HUES64 (cell line): Measurements from ENCODE around the gene BATF.

Experiments
- H3K27ac ChIP-seq: 2 replicates; pipeline ENCODE4 v1.7.0; 2013; ENCODE audit warnings: low read depth, low read length, inconsistent platforms
- H3K27me3 ChIP-seq: 2 replicates; pipeline ENCODE4 v1.6.1; 2013; ENCODE audit warnings: mild to moderate bottlenecking, low read length; ENCODE audit not compliant: insufficient read depth
- H3K36me3 ChIP-seq: 2 replicates; pipeline ENCODE4 v1.6.1; 2013; ENCODE audit warnings: mild to moderate bottlenecking, low read length; ENCODE audit not compliant: insufficient read depth
- H3K4me1 ChIP-seq: 2 replicates; pipeline ENCODE4 v1.6.1; 2013; ENCODE audit warnings: mild to moderate bottlenecking, low read length, moderate library complexity; ENCODE audit not compliant: insufficient read depth
- H3K4me3 ChIP-seq: 2 replicates; pipeline ENCODE4 v1.5.1; 2013; ENCODE audit warnings: mild to moderate bottlenecking, low read length, moderate library complexity
- H3K9ac ChIP-seq: 2 replicates; pipeline ENCODE4 v1.6.1; 2013; ENCODE audit warnings: mild to moderate bottlenecking, low read depth, low read length
- H3K9me3 ChIP-seq: 2 replicates; pipeline ENCODE4 v1.6.1; 2013; ENCODE audit warnings: low read depth, low read length; ENCODE audit not compliant: insufficient read depth
- WGBS: fragments of 150-250, 120-280 bp; methylation state at CpG from one replicate; pipeline ENCODE4 v1.1.7; 2013; ENCODE audit warnings: missing lambda C conversion rate; 5-methylcytosine and 5-hydroxymethylcytosine counted together

Gene BATF

DNA sequence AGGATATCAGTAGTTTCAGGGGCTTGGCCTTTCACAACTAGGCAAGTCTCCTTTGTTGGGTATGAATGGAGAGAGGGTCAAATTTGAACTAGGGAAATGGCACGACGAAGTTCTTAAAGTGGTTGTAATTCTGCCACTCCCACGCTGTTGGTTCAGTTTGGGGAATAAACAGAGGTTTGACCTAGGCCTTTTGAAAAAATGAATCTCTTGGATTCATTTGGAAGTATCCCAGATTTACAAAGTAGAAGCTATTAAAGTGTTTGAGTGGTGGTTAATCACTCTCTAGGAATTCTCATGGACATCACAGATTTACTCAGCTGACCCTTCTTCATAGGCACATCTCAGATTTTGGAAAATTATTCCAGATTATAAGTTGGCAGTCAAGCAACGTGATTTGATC lies 14.8 kb downstream of the BATF start:
- Histone ChIP-seq H3K36me3 (no peaks in the 10 kb centered on the region), H3K27ac (no peak overlapping the region), H3K4me1 (no peaks in the 10 kb centered on the region), H3K9ac (no peak overlapping the region), H3K4me3 (no peak overlapping the region), H3K9me3 (no peaks in the 10 kb centered on the region), H3K27me3 (no peaks in the 10 kb centered on the region)
- WGBS = 91% methylated on average over 4 of the region's 4 CpGs

DNA sequence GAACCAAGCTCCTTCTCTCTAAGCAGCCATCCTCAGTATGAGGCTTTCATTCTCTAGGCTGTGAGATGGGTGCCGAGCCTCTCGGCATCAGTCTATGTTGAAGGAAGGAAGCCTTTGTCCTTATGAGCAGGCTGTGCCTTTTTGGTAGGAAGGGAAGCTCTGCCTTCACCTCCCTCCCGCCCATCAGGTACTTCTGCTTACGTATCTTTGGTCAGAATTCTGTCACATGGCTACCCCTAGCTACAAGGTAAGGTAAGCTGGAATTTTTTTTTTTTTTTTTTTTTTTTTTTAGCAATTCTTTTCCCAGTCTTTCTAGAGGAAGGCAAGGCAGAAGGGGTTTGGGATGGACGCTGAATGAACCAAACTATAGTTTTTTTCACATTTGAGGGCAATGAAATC lies 16.9 kb downstream of the BATF start:
- Histone ChIP-seq H3K9me3 (no peaks in the 10 kb centered on the region), H3K9ac (no peak overlapping the region), H3K4me1 (no peaks in the 10 kb centered on the region), H3K36me3 (no peaks in the 10 kb centered on the region), H3K27ac (no peak overlapping the region), H3K27me3 (no peaks in the 10 kb centered on the region), H3K4me3 (no peak overlapping the region)
- WGBS = 95% methylated on average over 3 of the region's 5 CpGs

DNA sequence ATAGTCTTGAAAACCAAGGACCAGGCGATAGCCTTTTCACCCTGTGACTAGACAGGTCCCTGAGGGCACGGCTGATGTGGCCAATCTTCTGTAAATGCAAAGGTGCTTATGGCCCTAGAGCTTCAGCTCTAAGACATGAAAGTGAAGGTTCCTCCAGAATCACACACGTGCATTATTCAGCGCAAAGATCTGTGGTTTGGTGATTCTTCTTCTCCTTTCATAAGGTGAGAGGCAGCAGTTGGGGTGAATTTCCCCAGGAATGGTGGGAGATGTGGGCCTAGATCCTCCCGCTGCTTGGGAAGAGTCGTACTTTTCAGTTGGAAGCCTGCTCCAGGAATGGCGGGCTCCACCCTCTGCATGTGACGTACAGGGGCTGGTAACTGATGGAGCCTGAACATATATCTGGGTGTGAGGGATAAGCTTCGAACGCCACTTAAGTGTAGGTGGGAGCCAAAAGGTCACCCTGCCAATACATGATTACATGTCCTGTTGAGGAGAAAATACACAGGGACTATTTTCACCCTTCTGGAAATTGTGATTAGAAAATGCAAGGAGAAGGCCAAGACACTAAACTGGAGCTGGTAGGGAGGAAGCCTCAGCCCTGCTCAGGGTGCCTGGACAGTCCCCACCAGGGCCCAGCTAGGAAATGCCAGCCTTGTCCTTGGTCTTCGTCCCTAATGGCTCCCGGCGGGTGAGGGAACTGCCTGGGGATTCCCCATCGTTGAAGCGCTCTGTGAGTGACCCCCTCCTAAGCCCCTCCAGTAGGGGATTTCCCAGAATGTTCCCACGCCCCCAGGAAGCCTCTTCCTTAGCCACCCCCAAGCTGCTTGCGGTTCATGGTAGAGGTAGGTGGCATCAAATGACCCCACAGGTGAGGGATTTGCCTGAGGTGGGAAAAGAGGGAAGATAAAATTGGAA lies 17.6 kb downstream of the BATF start:
- Histone ChIP-seq H3K27me3 (no peaks in the 10 kb centered on the region), H3K9ac (no peak overlapping the region), H3K9me3 (no peaks in the 10 kb centered on the region), H3K4me1 (no peaks in the 10 kb centered on the region), H3K36me3 (no peaks in the 10 kb centered on the region), H3K4me3 (no peak overlapping the region), H3K27ac (no peak overlapping the region)
- 76% methylated on average over 17 of the region's 17 CpGs for WGBS

DNA sequence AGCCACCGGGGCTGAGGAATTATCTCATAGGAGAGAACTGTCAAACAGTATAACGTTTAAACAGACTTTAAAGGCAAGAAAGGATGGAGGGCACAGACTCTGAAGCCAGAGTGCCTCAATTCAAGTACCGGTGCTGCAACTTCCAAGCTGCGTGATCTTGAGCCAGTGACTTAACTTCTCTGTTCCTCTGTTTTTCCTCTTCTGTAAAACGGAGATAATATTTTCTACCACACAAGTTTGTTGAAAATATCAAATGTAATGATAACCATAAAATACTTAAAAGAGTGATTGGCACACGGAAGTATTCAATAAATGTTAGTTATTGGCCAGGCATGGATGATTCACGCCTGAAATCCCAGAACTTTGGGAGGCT lies 18.2 kb downstream of the BATF start:
- 79% methylated on average over 6 of the region's 7 CpGs for WGBS
- no peaks in the 10 kb centered on the region for H3K36me3 ChIP-seq
- no peaks in the 10 kb centered on the region for H3K27me3 ChIP-seq
- no peaks in the 10 kb centered on the region for H3K4me1 ChIP-seq
- no peaks in the 10 kb centered on the region for H3K9me3 ChIP-seq
- H3K27ac ChIP-seq = no peak overlapping the region
- H3K9ac ChIP-seq = no peak overlapping the region
- H3K4me3 ChIP-seq = no peak overlapping the region

DNA sequence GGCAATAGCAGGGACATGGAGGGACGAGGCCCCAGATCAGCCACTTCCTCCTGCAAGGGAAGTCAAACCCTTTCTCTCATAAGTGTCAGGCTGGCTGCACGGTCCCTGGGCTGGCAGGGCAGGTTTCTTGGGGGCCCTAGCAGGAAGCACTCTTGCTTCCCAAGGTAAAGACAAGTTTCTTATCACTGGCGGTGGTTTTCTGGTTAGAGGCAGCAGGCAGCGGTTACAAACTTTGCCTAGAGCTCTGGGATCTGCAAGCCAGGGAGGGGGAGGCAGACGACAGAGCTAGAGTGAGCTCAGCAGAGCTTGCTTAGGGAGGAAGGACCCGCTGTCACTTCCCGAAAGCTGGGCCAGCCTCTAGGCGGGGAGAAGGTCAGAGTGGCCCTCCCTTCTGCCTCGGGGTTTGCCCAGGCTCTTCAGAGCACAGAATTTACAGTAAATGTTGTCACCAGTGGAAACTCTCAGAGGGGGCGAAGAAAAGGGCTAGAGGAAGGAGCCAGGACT lies 20.4 kb downstream of the BATF start:
- Histone ChIP-seq H3K9ac (no peak overlapping the region), H3K27me3 (no peaks in the 10 kb centered on the region), H3K27ac (no peak overlapping the region), H3K36me3 (no peaks in the 10 kb centered on the region), H3K4me3 (no peak overlapping the region), H3K9me3 (no peaks in the 10 kb centered on the region), H3K4me1 (no peaks in the 10 kb centered on the region)
- 62% methylated on average over 10 of the region's 10 CpGs for WGBS

DNA sequence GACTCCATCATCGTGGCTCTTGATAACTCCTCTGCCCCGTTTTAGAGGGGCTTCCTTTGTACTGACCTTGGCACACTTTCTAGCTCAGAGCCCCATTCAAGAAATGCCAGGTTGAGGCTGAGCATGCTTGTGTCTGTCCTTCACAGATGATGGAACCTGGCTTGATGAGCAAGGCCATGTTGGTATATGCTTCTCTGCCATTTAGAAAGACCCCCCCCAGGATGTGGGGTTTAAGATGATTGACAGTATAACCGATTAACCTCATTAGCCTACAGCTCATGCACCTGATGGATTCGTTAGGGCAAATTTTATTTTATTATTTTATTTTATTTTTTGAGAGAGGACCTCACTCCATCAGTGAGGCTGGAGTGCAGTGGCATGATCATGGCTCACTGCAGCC lies 21.0 kb downstream of the BATF start:
- no peaks in the 10 kb centered on the region for H3K36me3 ChIP-seq

DNA sequence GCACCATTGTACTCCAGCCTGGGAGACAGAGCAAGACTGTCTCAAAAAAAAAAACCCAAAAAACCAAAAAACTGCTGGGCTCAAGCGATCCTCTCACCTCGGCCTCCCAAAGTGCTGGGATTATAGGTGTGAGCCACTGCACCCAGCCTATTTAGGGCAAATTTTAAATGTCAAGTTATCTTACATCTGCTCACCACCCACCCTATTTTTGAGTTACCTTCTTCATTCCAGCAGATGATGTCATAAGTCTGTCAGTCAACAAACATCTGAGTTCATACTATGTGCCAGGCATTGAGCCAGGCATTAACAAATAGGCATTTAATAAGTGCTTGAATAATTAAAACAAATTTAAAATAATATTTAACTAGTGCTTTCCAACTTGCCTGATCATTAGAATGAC lies 21.5 kb downstream of the BATF start:
- WGBS = 88% methylated on average over 2 of the region's 2 CpGs
- no peaks in the 10 kb centered on the region for H3K4me1 ChIP-seq
- H3K27ac ChIP-seq = no peak overlapping the region
- no peaks in the 10 kb centered on the region for H3K9me3 ChIP-seq
- H3K36me3 ChIP-seq = no peaks in the 10 kb centered on the region
- H3K9ac ChIP-seq = no peak overlapping the region
- H3K27me3 ChIP-seq = no peaks in the 10 kb centered on the region
- no peak overlapping the region for H3K4me3 ChIP-seq

More for the DNA sequence above, 21.0 kb downstream of the BATF start:
- Histone ChIP-seq H3K9ac (no peak overlapping the region), H3K9me3 (no peaks in the 10 kb centered on the region), H3K27me3 (no peaks in the 10 kb centered on the region), H3K27ac (no peak overlapping the region), H3K4me1 (no peaks in the 10 kb centered on the region), H3K4me3 (no peak overlapping the region)
- WGBS = 84% methylated on average over 2 of the region's 4 CpGs

DNA sequence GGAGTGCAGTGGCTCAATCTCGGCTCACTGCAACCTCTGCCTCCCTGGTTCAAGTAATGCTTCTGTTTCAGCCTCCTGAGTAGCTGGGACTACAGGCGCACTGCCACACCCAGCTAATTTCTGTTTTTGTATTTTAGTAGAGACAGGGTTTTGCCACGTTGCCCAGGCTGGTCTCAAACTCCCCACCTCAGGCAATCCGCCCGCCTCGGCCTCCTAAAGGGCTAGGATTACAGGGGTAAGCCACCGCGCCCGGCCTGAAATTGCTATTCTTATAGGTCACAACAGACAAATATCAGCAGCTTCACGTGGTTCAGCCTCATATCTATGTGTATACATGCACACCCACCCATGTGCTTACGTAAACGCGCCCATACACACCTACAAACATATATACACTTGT lies 23.6 kb downstream of the BATF start:
- WGBS = 98% methylated on average over 13 of the region's 13 CpGs
- H3K27me3 ChIP-seq = no peaks in the 10 kb centered on the region
- H3K9ac ChIP-seq = no peak overlapping the region
- H3K4me3 ChIP-seq = no peak overlapping the region
- no peaks in the 10 kb centered on the region for H3K36me3 ChIP-seq
- H3K4me1 ChIP-seq = no peaks in the 10 kb centered on the region
- no peaks in the 10 kb centered on the region for H3K9me3 ChIP-seq
- H3K27ac ChIP-seq = no peak overlapping the region

DNA sequence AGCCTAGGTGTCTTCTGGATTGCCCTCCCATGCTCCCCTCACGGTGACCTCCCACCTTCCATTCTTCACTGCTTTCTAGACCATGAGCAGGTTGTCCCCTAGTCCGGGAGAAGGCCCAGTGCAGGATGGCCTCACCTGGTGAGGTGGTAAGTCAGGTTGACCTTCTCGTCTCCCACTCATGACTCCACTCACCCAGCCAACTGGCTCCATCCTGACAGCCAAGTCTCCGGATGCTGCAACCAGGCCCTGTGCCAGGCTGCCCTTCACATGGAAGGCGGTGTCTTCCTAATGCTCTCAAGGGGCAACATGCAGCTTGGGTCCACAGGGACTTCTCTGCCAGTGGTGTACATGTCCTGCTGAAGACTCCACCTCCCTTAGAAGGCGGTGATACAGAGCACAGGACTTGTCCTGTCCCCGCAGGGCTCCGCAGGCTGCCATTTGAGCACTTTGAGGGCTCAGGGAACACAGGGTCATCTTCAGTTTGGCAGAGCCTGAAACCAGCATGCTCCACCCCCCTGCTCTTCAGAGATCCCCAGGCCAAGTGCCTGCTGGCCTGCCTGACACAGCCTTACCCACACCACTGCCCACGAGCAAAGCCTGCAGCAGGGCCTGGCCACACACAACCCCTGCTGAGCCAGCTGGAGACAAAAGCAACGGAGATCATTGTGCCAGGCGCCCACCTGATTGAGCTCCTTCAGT lies 25.4 kb downstream of the BATF start:
- H3K4me1 ChIP-seq = no peaks in the 10 kb centered on the region
- no peaks in the 10 kb centered on the region for H3K9me3 ChIP-seq
- no peaks in the 10 kb centered on the region for H3K36me3 ChIP-seq
- H3K27me3 ChIP-seq = no peaks in the 10 kb centered on the region
- H3K4me3 ChIP-seq = no peak overlapping the region
- 89% methylated on average over 11 of the region's 11 CpGs for WGBS
- no peak overlapping the region for H3K27ac ChIP-seq
- no peak overlapping the region for H3K9ac ChIP-seq

DNA sequence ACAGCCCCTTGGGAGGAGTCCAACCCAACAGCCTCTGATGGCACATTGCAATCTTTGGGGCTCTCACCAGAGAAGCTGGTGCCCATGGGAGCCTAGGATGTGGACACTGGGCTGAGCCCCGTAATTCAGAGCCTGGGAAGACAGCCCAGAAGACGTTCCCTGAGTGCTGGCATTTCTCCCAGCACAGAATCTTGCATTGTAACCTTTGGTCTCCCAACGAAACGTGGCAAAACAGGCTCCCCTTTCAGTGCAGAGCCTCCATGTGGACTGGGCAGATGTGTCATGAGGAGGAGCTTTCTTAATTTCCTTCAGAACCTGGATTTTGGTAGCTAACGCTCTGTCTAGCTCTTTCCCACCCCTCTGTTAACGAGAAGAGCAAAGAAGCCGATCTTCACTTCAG lies 26.3 kb downstream of the BATF start:
- no peaks in the 10 kb centered on the region for H3K9me3 ChIP-seq
- H3K27ac ChIP-seq = no peak overlapping the region
- H3K9ac ChIP-seq = no peak overlapping the region
- 80% methylated on average over 7 of the region's 7 CpGs for WGBS
- no peaks in the 10 kb centered on the region for H3K36me3 ChIP-seq
- no peak overlapping the region for H3K4me3 ChIP-seq
- H3K27me3 ChIP-seq = no peaks in the 10 kb centered on the region
- H3K4me1 ChIP-seq = no peaks in the 10 kb centered on the region

DNA sequence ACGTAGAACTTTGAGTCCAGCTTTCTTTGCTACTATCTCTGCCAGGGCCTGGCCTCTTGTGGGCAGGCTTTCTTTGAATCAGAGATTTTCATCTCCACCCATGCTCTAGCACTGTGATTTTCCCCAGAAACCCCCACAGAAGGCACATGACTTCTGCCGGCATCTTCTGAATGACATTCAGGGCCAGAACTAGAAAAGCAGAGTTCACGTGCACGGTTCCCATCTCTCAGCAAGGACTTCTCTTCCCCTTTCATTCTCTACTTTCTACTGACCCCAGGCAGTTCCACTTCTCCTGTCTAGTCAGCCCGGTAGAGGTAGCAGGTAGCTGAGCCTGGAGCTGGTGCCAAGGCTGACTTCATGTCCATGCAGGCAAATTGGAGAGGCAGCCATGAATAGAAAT lies 26.9 kb downstream of the BATF start:
- no peak overlapping the region for H3K9ac ChIP-seq
- no peaks in the 10 kb centered on the region for H3K36me3 ChIP-seq
- WGBS = 73% methylated on average over 5 of the region's 5 CpGs
- H3K9me3 ChIP-seq = no peaks in the 10 kb centered on the region
- H3K4me1 ChIP-seq = peaks cover 1% of the 10 kb centered on the region; the same call in 1 of the 2 replicates
- H3K27ac ChIP-seq = no peak overlapping the region
- no peak overlapping the region for H3K4me3 ChIP-seq
- H3K27me3 ChIP-seq = no peaks in the 10 kb centered on the region
